Endothelial cell of umbilical vein (primary cell): ENCODE results near the gene ZNF317.

ENCODE experiments used
- CTCF ChIP-seq, 2 donors: IDR thresholded peaks; 1 replicate in 1 of 2; 2 replicates in 1 of 2; pipeline ENCODE4 v1.5.1; 2011; ENCODE audit warnings: low read length in 2 of 2, mild to moderate bottlenecking in 2 of 2, moderate library complexity in 2 of 2, control low read depth in 1 of 2, inconsistent platforms in 1 of 2, low read depth in 1 of 2; ENCODE audit not compliant: insufficient read depth in 1 of 2; ENCODE audit errors: extremely low read depth in 1 of 2
- MYC ChIP-seq: IDR thresholded peaks from one replicate; pipeline ENCODE4 v1.6.1; 2011; ENCODE audit warnings: mild to moderate bottlenecking, low read depth, low read length
- POLR2A ChIP-seq: IDR thresholded peaks from 2 replicates; pipeline ENCODE4 v1.6.1; 2012; ENCODE audit warnings: low read depth, mild to moderate bottlenecking, control low read depth, low read length
- POLR2AphosphoS5 ChIP-seq: IDR thresholded peaks from 2 replicates; pipeline ENCODE4 v1.6.1; 2012; ENCODE audit warnings: low read depth, mild to moderate bottlenecking, control low read depth, low read length, moderate library complexity; ENCODE audit not compliant: insufficient read depth

- TF ChIP-seq CTCF (IDR thresholded peaks at IDR 0.05; ENCODE audit: extremely low read depth in 1 of 2, insufficient read depth in 1 of 2, low read depth in 1 of 2, low read length in 2 of 2) (no peak), POLR2A (no peak), MYC (no peak), POLR2AphosphoS5 (no peak)
These were observed 15.4 kb downstream of the ZNF317 start for GRCh38 chr19:9155591-9155990.
